ENCODE results near the gene GLRX5.

DNA sequence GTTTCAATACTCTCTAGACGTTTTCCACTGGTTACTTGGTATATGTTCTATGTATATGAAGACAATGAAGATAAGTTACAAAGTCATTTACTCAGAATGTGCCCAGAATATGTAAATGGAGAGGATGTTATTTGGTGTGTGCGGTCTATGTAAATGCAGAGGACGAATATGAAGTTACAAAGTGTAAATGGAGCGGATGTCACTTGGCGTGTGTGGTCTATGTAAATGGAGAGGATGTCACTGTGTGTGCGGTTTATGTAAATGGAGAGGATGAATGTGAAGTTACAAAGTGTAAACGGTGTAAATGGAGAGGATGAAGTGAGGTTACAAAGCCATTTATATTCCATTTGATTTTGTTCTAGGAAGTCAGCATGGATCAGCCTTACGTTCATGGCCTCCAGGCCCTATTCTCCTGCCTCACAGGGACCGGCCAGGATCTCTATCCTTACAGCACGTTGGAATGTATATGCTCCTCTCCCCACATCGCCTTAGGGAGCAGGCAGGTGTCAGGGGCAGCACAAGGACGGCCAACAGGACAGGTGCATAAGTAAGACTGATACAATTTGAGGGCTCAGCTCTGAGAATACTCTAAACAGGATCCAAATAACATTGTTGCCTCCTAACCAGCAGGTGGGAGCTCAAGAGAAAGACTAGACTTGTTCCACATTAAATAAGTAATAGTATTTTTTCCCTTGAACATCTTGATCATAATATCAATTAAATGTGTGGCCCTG lies 42.4 kb downstream of the GLRX5 start:
- TF ChIP-seq, protein P1, sequence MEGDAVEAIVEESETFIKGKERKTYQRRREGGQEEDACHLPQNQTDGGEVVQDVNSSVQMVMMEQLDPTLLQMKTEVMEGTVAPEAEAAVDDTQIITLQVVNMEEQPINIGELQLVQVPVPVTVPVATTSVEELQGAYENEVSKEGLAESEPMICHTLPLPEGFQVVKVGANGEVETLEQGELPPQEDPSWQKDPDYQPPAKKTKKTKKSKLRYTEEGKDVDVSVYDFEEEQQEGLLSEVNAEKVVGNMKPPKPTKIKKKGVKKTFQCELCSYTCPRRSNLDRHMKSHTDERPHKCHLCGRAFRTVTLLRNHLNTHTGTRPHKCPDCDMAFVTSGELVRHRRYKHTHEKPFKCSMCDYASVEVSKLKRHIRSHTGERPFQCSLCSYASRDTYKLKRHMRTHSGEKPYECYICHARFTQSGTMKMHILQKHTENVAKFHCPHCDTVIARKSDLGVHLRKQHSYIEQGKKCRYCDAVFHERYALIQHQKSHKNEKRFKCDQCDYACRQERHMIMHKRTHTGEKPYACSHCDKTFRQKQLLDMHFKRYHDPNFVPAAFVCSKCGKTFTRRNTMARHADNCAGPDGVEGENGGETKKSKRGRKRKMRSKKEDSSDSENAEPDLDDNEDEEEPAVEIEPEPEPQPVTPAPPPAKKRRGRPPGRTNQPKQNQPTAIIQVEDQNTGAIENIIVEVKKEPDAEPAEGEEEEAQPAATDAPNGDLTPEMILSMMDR (IDR thresholded peaks at IDR 0.05), result no peak
- TF ChIP-seq ZFX (IDR thresholded peaks at IDR 0.05; ENCODE audit: borderline replicate concordance), result no peak

Data from 22Rv1 (cell line).